Dermis blood vessel endothelial cell (primary cell): ENCODE data around the gene PAMR1. TPM values are rescaled to one million over a fixed set of nuclear protein-coding genes. Genes with fewer than 3 reads are reported as not detected.
"Not testable (repeated sequence)": the region's sequence is repeated elsewhere in the genome, so short reads cannot be mapped to it uniquely, and the experiment has no call there.

Experiments
- DNase-seq: peaks from one replicate; pipeline ENCODE4 v3.0.0; 2010
- total RNA-seq: library from RNA; depleted of rRNA; stranded (reverse); fragments of >200 nt; gene quantifications from 2 replicates; pipeline ENCODE4 v1.2.3, GENCODE V29; 2014

The PAMR1 gene
- 0.68 and 0.84 TPM in 2 replicates for total RNA-seq

DNA sequence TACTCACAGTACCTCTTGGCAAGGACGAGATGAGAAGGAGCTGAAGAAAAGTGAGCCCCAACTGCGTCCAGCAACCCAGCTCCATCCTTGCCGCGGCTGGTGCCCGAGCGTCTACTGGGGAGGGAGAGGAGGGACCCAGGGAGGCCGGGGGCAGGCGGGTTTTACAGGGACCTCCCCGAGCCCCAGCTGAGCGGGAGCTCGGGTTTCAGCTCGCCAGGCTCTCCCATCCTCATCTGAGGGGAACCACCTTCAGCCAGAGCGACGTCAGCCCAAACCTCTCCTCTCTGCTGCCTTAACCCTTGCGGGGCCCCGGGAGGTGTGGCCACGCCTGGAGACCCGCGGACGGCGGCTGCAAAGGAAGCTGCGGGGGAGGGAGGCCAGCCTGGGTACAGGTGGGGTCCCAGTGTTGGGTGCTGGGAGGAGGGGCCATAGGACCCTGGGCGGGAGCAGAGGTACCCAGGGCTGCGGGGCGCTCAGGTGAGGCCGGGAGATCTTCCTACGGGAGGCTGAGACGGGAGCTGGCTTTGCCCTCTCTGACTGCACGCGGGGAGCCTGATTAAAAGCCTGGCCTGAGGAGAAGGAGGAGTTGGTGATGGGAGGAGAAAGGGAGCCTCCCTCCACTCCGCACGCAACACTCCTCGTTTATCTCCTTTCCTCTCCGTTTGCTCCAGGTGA is at the start of gene PAMR1:
Gene PAMR1, minus strand, starts transcription at position 116 of the 675 bp plus-strand sequence. Its CDS starts 31 bp downstream, at position 85.
- DNase-seq, result no peak

- DNase-seq, result no peak
Measured at GRCh38 chr11:35571696-35572095, 46.3 kb upstream of the PAMR1 start.

GRCh38 chr11:35567737-35568465 is 42.5 kb upstream of the PAMR1 start:
- DNase-seq, result no peak

DNA sequence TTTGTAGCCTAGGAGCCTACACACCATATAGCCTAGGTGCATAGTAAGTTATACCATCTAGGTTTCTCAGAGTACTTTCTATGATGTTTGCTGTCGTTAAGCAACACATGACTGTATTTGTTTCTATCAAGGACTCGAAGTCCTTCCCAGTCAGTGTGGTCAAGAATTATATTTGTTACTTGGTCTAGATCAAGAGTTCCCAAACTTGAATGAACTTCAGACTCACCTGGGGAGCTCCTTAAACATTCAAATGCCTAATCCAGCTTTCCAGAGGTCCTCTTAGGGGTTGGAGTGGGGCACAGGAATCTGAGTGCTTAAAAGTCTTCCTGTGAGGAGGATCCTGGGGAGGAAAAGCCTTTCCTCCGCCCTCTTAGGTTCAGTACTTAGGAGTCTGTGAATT is 41.5 kb upstream of the PAMR1 start:
- DNase-seq, result no peak

- DNase-seq, result no peak
Measured at GRCh38 chr11:35566181-35566580, 40.8 kb upstream of the PAMR1 start.

DNA sequence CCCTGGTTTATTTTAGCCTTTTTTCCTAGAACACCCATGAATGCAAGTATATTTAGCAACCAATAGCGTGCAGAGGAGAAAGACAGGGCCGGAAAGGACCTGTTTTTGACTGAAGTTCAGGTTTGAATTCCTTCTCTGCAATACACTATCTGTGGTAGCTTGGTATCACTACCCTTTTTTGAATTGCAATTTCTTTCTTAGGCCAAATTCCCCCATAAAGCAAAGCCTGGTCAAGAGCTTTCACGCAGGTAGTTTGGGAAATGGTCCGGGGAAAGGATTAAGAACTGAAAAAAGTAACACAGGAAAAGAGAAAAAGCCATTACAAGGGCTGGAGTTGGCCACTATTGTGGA is 38.8 kb upstream of the PAMR1 start:
- no peak for DNase-seq

DNA sequence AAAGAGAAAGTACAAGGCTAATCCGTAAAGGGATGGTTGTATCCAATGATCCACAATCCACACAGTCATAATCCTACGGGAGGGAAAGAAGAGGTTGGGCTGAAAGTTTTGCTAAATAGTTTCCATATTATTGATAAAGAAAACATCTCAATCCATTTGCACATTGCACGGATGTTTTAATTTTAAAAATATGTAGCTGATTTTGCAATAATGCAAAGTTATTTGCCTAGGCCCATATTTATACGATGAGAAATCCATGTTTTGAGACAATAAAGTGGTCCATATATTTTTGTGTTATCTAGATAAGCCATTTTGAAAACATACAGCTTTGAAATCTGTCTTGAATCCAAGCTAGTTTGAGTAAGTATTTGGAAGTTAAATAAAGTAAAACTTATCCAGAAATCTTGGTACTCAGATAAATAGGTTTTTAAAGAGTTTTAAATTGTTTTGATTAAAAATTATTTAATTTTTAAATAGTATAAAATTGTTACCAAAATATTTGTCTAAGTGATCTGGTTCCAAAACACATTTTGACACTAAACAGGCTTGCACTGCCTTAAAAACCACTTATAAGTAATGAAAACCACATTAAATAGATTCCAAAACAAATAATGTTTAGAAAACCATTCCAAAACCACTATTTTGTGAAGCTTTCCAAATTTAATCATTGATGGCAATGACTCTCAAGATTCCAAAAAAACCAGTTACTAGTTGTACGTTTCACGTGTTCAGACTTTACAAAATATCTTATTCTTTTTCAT is 38.2 kb upstream of the PAMR1 start:
- DNase-seq, result no peak

DNA sequence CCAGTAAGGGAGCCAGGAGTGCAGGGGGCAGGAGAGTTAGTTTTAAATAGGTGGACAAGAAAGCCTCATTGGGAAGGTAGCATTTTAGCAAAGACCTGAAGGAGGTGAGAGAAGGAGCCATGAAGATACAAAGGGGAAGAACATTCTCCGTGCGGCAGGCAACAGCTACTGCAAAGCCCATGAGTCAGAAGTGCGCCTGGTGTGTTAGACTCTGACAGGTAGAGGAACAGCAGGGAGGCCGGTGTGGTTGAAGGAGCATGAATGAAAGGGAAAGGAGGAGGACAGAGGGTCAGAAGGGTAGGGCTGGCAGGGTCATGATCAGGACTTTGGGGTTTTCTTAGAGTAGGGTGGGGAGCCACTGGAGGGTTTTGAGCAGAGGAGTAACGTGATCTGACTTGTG is 34.5 kb upstream of the PAMR1 start:
- no peak for DNase-seq

DNA sequence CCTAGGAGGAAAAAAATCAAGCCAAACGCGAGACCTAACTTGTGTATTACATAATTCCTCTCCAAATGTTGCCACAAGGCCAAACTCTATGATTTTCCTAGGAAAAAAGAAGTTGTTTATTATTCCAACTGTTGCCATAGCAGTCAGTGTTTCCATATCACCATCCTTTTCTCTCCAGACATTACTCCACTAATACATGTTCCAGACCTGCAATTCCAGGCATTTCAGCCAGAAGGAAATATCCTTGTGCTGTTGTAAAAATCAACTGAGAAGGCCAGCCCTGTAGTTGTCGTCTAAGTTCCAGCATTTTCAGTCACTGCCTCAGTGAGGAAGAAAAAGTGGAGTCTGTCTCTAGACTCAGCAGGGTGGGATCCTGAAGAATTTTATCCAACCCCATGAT is 33.1 kb upstream of the PAMR1 start:
- DNase-seq, result no peak

DNA sequence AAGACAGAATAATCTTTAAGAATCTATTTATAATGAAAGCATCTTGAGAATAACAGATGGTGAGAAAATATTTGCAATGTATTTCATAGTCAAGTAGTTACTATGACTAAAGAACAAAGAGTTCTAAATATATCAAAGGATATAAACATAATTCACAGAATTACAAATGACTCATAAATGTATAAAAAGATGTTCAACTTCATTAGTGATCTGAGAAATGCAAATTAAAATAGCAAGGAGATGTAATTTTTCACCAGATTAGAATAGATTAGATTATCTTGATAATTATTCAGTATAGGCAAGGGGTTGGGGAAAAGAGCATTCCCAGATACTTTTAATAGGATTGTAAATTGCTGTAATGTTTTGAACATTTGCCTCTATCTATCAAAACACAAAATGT is 30.1 kb upstream of the PAMR1 start:
- no peak for DNase-seq

DNA sequence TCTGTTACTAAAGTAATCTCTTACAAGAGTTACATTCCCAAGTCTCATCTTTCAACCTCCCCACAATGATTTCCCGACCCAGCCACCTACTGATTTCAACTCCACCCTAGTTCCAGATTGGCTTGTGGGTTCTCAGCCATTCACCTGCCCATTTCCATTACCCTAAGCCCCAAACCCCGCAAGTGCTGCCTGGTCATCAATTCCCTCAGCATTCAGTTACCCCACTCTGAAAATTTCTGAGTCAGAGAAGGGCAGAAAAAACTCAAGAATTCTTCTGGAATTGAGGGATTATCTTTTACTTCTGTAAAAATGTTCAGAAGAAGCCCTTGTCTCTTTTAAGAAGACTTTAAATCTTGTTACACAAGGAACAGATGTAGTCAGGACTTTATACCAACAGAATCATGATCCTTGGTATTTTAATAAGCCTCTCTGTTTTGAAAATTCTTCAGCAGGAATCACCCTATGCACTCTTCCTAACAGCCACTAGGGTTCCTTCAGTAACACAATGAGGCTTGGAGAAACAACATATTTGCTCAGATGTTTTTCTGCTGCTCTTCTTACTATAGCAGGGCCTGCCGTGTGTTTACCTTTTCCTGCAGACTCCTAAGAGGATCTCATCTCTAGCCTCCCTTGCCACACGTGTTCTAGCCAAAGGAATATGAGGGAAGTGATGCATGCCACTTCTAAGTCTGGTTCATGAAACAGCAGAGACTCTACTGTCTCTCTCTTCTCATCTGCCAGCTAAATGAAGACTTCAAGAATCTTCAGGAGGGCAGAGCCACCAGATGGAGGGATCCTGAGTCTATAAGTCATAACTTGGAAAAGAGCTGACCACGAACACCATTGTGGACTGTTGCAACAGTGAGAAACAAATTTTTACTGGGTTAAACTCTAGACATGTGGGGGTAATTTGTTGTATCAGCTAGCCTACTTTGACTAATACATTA is 29.3 kb upstream of the PAMR1 start:
- DNase-seq, result no peak

GRCh38 chr11:35553831-35554230 is 28.4 kb upstream of the PAMR1 start:
- no peak for DNase-seq

DNA sequence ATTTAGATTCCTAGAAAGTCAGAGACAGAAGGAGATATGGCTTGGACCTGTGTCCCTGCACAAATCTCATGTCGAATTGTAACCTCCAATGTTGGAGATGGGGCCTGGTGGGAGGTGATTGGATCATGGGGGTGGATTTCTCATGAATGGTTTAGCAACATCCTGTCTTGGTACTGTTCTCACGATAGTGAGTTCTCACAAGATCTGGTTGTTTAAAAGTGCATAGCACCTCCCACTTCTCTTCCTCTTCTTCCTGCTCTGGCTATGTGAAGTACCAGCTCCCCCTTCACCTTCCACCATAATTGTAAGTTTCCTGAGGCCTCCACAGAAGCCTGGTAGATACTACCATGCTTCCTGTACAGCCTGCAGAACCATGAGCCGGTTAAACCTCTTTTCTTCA is 27.6 kb upstream of the PAMR1 start:
- DNase-seq, result no peak

DNA sequence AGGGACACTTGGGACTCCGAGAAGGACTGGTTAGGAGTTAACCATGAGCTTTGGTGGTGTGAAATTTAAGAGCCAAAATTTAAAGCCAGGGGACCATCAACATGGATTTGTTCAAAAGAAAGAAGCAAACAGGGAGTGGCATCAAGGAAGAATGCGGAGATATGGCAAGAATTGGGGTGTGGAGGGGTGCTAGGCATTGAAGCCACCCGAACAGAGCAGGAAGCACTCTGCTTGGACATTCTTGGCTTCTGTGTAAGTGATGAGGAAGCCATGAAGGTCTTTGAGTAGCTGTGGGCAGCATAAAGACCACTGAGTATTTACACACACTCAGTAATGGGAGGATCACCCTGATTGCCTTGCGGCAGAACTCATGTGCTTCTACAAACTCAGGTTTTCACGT is 27.2 kb upstream of the PAMR1 start:
- DNase-seq, result no peak

- no peak for DNase-seq
Measured at GRCh38 chr11:35550374-35551036, 25.1 kb upstream of the PAMR1 start.

GRCh38 chr11:35549787-35550186 is 24.4 kb upstream of the PAMR1 start:
- DNase-seq, result no peak

- DNase-seq, result no peak
Measured at GRCh38 chr11:35548925-35549561, 23.6 kb upstream of the PAMR1 start.

DNA sequence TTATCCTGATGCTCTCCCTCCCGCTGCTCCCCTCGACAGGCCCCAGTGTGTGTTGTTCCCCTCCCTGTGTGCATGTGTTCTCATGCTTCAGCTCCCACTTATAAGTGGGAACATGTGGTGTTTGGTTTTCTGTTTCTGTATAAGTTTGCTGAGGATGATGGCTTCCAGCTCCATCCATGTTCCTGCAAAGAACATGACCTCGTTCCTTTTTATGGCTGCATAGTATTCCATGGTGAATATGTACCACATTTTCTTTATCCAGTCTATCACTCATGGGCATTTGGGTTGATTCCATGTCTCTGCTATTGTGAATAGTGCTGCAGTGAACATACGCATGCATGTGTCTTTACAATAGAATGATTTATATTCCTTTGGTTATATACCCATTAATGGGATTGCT is 22.6 kb upstream of the PAMR1 start:
- not testable (repeated sequence) for DNase-seq

GRCh38 chr11:35546317-35546716 is 20.9 kb upstream of the PAMR1 start:
- no peak for DNase-seq

GRCh38 chr11:35545391-35546003 is 20.1 kb upstream of the PAMR1 start:
- no peak for DNase-seq

DNA sequence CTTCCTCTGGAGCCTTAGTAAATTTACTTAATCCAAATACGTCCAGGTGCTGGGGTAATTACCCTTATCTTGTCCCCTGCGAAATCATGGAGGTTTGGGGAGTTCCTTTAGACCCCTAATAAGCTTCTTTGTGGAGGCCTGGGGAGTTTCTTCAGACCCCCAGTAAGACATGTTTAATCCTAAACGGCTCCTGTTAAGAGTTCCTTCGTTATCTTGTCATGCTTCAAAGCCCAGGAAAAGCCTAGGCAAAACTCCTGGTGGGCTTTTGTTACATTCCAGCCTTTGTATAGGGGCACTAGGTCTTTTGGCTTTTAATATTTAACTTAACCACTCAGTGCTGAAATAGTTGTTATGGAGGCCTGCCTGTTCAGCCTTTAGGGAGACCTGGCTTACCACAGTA is 18.1 kb upstream of the PAMR1 start:
- DNase-seq, result no peak
